ENCODE data around the gene DIRAS1. TPM values are rescaled to one million over a fixed set of nuclear protein-coding genes. Genes with fewer than 3 reads are reported as not detected.

The DIRAS1 gene
- total and polyA plus RNA-seq, 2 donors (not counting 3 experiments of a cell fraction or from before 2014, with no cell fraction given), result 0.09 to 0.17 TPM

- H3K9ac ChIP-seq (replicated peaks; ENCODE audit: extremely low read depth, insufficient read depth, low read length), result no peak overlapping the region
- intact Hi-C loops (cut with micrococcal nuclease) (no loop called here), dilution Hi-C loops (cut with MboI; ENCODE audit: extremely low pct_ligation_motif_present, low sequenced_read_pairs) (no loop called here)
- no peak for DNase-seq (ENCODE audit: low read depth, low spot score)
- H4K20me1 ChIP-seq (replicated peaks; ENCODE audit: control insufficient read depth, extremely low read depth, insufficient read depth, low read length), result no peaks in the 10 kb centered on the region
- no peak overlapping the region for H3K4me2 ChIP-seq (ENCODE audit: insufficient read depth, low read length)
- H3K9me3 ChIP-seq (replicated peaks; ENCODE audit: control insufficient read depth, insufficient read depth, low read length), result no peaks in the 10 kb centered on the region
- H2AFZ ChIP-seq (ENCODE audit: low read depth, low read length), result no peak overlapping the region
- no peaks in the 10 kb centered on the region for H3K9me1 ChIP-seq (replicated peaks; ENCODE audit: control insufficient read depth, extremely low read depth, insufficient read depth, low read length)
- no peaks in the 10 kb centered on the region for H3K36me3 ChIP-seq (ENCODE audit: control insufficient read depth in 2 of 2, extremely low read depth in 1 of 2, insufficient read depth in 2 of 2, low read length in 2 of 2)
- no peak overlapping the region for H3K27ac ChIP-seq (ENCODE audit: insufficient read depth, low read depth, low read length)
- no peaks in the 10 kb centered on the region for H3K79me2 ChIP-seq (ENCODE audit: control insufficient read depth, insufficient read depth, low read length)
- H3K27me3 ChIP-seq (ENCODE audit: control insufficient read depth in 2 of 2, insufficient read depth in 2 of 2, low read length in 2 of 2), result no peaks in the 10 kb centered on the region
- POLR2A ChIA-PET, result interaction anchor here (0.7 kb wide), 1 partner anchor 44 kb away, joined by 4 read pairs; no protein-coding TSS in a partner anchor
- no TSS peak for BruUV-seq (replicated peaks)
- CTCF ChIA-PET, result interaction anchor here (0.7 kb wide), 2 partner anchors 33 to 46 kb away, joined by 3 read pairs; no protein-coding TSS in a partner anchor
- H3K4me3 ChIP-seq (replicated peaks in 1 of 3; ENCODE audit: insufficient read depth in 1 of 3, low read depth in 1 of 3, low read length in 3 of 3), result no peak overlapping the region
- TF ChIP-seq FOS (IDR thresholded peaks at IDR 0.05; ENCODE audit: borderline replicate concordance, insufficient read depth, low read length), result no peak
- TF ChIP-seq CTCF (IDR thresholded peaks at IDR 0.05; ENCODE audit: extremely low read depth in 1 of 2, insufficient read depth in 1 of 2, low read depth in 1 of 2, low read length in 2 of 2), result no peak
- no peak for TF ChIP-seq GATA2 (IDR thresholded peaks at IDR 0.05; ENCODE audit: insufficient read depth, insufficient read length, low read depth, low read length)
- TF ChIP-seq MYC (IDR thresholded peaks at IDR 0.05; ENCODE audit: low read depth, low read length), result no peak
- no peak for TF ChIP-seq MAX (IDR thresholded peaks at IDR 0.05; ENCODE audit: insufficient read depth, insufficient read length)
- no peak for TF ChIP-seq JUN (IDR thresholded peaks at IDR 0.05; ENCODE audit: borderline replicate concordance, insufficient read depth, insufficient read length, low read depth)
- TF ChIP-seq EZH2 (IDR thresholded peaks at IDR 0.05; ENCODE audit: borderline replicate concordance, low read depth, low read length, severe bottlenecking), result no peak
- no peak for TF ChIP-seq POLR2A (IDR thresholded peaks at IDR 0.05; ENCODE audit: low read depth, low read length)
- TF ChIP-seq POLR2AphosphoS5 (IDR thresholded peaks at IDR 0.05; ENCODE audit: insufficient read depth, low read depth, low read length), result no peak
- H3K4me1 ChIP-seq (ENCODE audit: control insufficient read depth, extremely low read depth, insufficient read depth, low read length), result no peaks in the 10 kb centered on the region
- no peak for FAIRE-seq
These were observed 37.7 kb downstream of the DIRAS1 start for GRCh38 chr19:2683430-2684003.
